Adrenal gland (tissue), 5 donors: Measurements from ENCODE around the gene ST6GALNAC3.

Experiments used
- CTCF ChIP-seq, 6 experiments: fragments of 450-650 bp in 4 of 6; fragments of 200-600 bp in 2 of 6; sonication (generic) in 1 of 6; IDR thresholded peaks; 1 replicate in 5 of 6; 2 replicates in 1 of 6; pipeline versions ENCODE4 v1.5.1 to v1.8.0; 2016 to 2021; ENCODE audit warnings: antibody characterized with exemption in 6 of 6, mild to moderate bottlenecking in 2 of 6, moderate library complexity in 1 of 6
- POLR2A ChIP-seq, 2 donors: fragments of 450-650 bp; IDR thresholded peaks; one replicate each; pipeline ENCODE4 v1.6.1; 2017; ENCODE audit warnings: antibody characterized with exemption in 2 of 2, mild to moderate bottlenecking in 2 of 2, moderate library complexity in 1 of 2
- donor health status: DM: no; HTN: no; CAD: no.

- TF ChIP-seq CTCF (IDR thresholded peaks at IDR 0.05) (no peak), POLR2A (IDR thresholded peaks at IDR 0.05) (no peak)
Observed at GRCh38 chr1:76410499-76410898, 336.0 kb downstream of the ST6GALNAC3 start.
